A673 (cell line): ENCODE results near the gene AIM2. TPM values are rescaled to one million over a fixed set of nuclear protein-coding genes. Genes with fewer than 3 reads are reported as not detected.
A peak's percentile ranks its signal among the peaks of the same experiment; 100 is the strongest.

Experiments used
- BruUV-seq: library from RNA; stranded (reverse); fragments of 400-500 nt; replicated peaks from 2 replicates; lab custom pipeline; 2021; lab: Mats Ljungman, UMichigan
- CTCF ChIA-PET: fragments of 300-600 bp; sonication (Branson Sonifier 250); formaldehyde crosslinking; loops from one replicate; lab custom pipeline; 2022; ENCODE audit warnings: antibody characterized with exemption; lab: Charles Lee
- POLR2A ChIA-PET: fragments of 300-600 bp; sonication (Branson Sonifier 250); formaldehyde crosslinking; loops from one replicate; lab custom pipeline; 2022; ENCODE audit warnings: antibody characterized with exemption; ENCODE audit not compliant: low non-redundant PET; lab: Charles Lee
- DNase-seq: peaks from one replicate; pipeline ENCODE4 v3.0.0-alpha.2; 2015; ENCODE audit warnings: low spot score
- H3K27ac ChIP-seq: fragments of 200-600 bp; sonication (generic); 2 replicates; pipeline ENCODE4 v1.5.1; 2016; ENCODE audit warnings: mixed run types, low read depth, mild to moderate bottlenecking, mixed read lengths, antibody characterized with exemption, low read length; ENCODE audit not compliant: poor library complexity, severe bottlenecking
- H3K27me3 ChIP-seq: fragments of 200-600 bp; sonication (generic); replicated peaks from 2 replicates; pipeline ENCODE4 v1.6.1; 2017; ENCODE audit warnings: mixed run types, low read depth, mild to moderate bottlenecking, mixed read lengths, antibody characterized with exemption, low read length; ENCODE audit not compliant: insufficient read depth, poor library complexity
- H3K36me3 ChIP-seq: fragments of 200-600 bp; sonication (generic); 2 replicates; pipeline ENCODE4 v1.6.1; 2016; ENCODE audit warnings: mixed run types, mild to moderate bottlenecking, mixed read lengths, antibody characterized with exemption, low read length; ENCODE audit not compliant: insufficient read depth, poor library complexity, severe bottlenecking
- H3K4me1 ChIP-seq: fragments of 200-600 bp; sonication (generic); 2 replicates; pipeline ENCODE4 v1.6.1; 2017; ENCODE audit warnings: mixed run types, mild to moderate bottlenecking, mixed read lengths, antibody characterized with exemption, low read length; ENCODE audit not compliant: insufficient read depth, poor library complexity, severe bottlenecking
- H3K4me3 ChIP-seq: fragments of 200-600 bp; sonication (generic); 2 replicates; pipeline ENCODE4 v1.5.1; 2016; ENCODE audit warnings: low read depth, mixed run types, mild to moderate bottlenecking, mixed read lengths, low read length; ENCODE audit not compliant: poor library complexity, severe bottlenecking
- H3K9me3 ChIP-seq: fragments of 200-600 bp; sonication (generic); 2 replicates; pipeline ENCODE4 v1.6.1; 2016; ENCODE audit warnings: mixed run types, low read depth, mild to moderate bottlenecking, mixed read lengths, antibody characterized with exemption, low read length; ENCODE audit not compliant: poor library complexity, severe bottlenecking
- CTCF ChIP-seq: fragments of 300-800, 200-600 bp; sonication (generic); conservative IDR thresholded peaks from 2 replicates; pipeline ENCODE4 v1.5.1; 2017; ENCODE audit warnings: low read depth, mild to moderate bottlenecking, antibody characterized with exemption, low read length, moderate library complexity, mixed read lengths
- EZH2 ChIP-seq: fragments of 200-600 bp; sonication (generic); IDR thresholded peaks from 2 replicates; pipeline ENCODE4 v1.6.1; 2017; ENCODE audit warnings: borderline replicate concordance, low read depth, mild to moderate bottlenecking, mixed read lengths, antibody characterized with exemption, low read length; ENCODE audit not compliant: poor library complexity, severe bottlenecking
- intact Hi-C: fragments of 100-400 bp; cut with micrococcal nuclease; formaldehyde crosslinking; loops from one replicate; pipeline ENCODE4 v1.10.0; 2022; ENCODE audit not compliant: unreplicated experiment
- total RNA-seq: library from RNA; stranded (reverse); gene quantifications from 2 replicates; pipeline ENCODE4 v1.2.3, GENCODE V29; 2021

Gene AIM2
- total RNA-seq, 1 experiment from 2014 or later, result not detected

DNA sequence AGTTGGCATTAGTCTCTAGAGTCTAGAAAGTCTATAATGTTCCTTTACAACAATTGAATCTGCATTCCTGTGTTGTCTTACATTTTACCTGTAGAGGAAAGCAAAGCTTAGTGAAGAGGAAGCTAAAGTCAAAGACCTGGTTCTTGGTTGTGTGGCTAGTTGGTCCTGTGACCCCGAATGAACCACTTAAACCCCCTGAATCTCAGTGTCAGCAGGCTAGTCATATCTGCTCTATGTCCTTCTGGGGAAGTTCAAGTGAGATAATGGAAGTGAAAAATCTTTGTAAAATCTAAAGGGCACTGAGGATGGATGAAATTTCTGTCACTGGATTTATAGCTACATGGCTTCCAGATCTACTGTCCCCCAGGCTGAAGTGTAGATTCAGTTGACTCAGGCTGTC is 24.0 kb upstream of the AIM2 start:
- Histone ChIP-seq H3K4me3 (no peak overlapping the region), H3K4me1 (no peaks in the 10 kb centered on the region), H3K27ac (no peak overlapping the region), H3K36me3 (no peaks in the 10 kb centered on the region), H3K27me3 (peaks cover 36% of the 10 kb centered on the region), H3K9me3 (no peaks in the 10 kb centered on the region)
- ChIA-PET CTCF (no interaction called here), POLR2A (no interaction called here)
- no peak for TF ChIP-seq EZH2
- no peak for TF ChIP-seq CTCF
- intact Hi-C loops, result no loop called here
- DNase-seq, result no peak
- no TSS peak for BruUV-seq

DNA sequence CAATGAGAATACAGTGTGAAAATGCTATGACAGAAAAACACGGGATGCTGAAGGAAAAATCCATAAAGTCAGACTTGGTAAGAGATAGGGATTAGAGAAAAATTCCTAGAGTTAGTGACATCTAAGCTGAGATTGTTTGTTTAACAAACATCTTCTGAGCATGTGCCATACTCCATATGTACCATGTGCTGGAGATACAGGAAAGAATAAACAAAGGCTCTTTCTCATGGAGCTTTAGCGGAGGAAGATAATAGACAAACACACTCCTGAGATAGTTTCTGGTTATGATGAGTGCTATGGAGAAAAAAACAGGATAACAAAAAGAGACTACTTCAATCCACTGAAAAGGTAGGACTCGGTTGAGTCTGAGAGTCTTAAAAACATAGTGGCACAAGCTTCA is 22.0 kb upstream of the AIM2 start:
- Histone ChIP-seq H3K9me3 (no peaks in the 10 kb centered on the region), H3K4me3 (no peak overlapping the region), H3K4me1 (no peaks in the 10 kb centered on the region), H3K36me3 (no peaks in the 10 kb centered on the region), H3K27ac (no peak overlapping the region), H3K27me3 (peaks cover 36% of the 10 kb centered on the region)
- TF ChIP-seq CTCF (no peak), EZH2 (no peak)
- DNase-seq, result no peak
- intact Hi-C loops, result no loop called here
- ChIA-PET POLR2A (no interaction called here), CTCF (no interaction called here)
- no TSS peak for BruUV-seq

DNA sequence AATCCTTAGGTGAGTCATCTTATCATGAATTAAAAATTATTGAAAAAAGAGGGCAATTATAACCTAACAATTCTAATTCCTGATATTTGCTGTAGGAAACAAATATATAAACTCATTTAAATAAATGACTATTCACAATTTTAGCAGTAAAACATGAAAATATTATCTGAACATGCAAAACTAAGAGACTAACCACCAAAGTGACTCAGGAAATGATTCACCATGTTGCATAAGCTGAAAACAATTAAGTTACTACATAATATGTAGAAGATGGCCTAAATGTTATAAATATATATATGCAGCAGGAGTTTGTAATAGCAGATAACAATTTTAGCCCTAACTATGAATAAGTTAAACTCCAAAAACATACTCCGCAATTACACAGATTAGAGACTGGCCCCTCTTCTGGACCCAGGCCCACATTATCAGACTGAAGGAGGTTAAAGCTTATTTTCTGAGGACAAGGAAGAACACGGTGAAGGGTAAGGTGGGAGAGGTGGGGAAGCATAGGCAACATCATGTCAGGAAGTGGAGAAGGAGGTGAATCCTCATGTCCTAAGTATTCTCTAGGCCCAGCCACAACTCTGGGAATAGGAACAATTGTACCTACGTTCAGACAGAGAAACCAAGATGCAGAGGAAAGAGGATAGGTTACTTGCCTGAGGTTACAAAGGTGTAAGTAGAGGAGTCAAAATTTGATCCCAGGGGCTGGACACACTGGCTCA is 15.6 kb upstream of the AIM2 start:
- no peaks in the 10 kb centered on the region for H3K36me3 ChIP-seq
- TF ChIP-seq CTCF, result no peak
- TF ChIP-seq EZH2, result no peak
- no TSS peak for BruUV-seq
- H3K4me3 ChIP-seq, result no peak overlapping the region
- CTCF ChIA-PET, result no interaction called here
- POLR2A ChIA-PET, result no interaction called here
- no peaks in the 10 kb centered on the region for H3K9me3 ChIP-seq
- intact Hi-C loops, result no loop called here
- no peak overlapping the region for H3K27ac ChIP-seq
- peak; percentile 66 for DNase-seq
- H3K4me1 ChIP-seq, result peaks cover 4% of the 10 kb centered on the region
- H3K27me3 ChIP-seq, result peaks cover 15% of the 10 kb centered on the region
